T-helper 9 cell (primary cell): ENCODE data around the gene PARD3.
"Not testable (repeated sequence)": the region's sequence is repeated elsewhere in the genome, so short reads cannot be mapped to it uniquely, and the experiment has no call there.

Experiments
- DNase-seq: peaks from one replicate; pipeline ENCODE4 v3.0.0-alpha.2; 2020

The PARD3 gene

DNA sequence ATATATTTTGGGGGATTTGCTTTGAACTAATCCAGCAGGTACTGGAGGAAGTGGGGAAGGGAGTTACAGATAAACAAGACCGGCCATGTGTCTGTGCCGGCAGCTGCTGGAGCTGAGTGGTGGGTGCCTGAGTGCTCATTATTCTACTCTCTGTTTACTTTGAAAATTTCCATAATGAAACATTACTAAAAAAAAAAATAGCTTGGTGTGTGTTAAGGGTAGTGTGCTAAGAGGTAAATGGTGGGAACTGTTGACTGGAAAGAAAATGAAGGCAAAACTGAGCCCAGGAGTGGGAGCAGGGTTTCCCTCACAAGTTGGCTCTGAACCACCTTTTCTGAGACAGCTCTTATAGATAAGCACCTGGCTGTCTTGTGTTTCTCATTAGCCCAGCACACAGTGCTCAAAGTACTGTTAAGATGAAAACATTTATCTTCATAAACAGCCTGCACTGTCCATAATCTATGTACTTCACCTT lies 50.6 kb downstream of the PARD3 start:
- DNase-seq, result no peak

DNA sequence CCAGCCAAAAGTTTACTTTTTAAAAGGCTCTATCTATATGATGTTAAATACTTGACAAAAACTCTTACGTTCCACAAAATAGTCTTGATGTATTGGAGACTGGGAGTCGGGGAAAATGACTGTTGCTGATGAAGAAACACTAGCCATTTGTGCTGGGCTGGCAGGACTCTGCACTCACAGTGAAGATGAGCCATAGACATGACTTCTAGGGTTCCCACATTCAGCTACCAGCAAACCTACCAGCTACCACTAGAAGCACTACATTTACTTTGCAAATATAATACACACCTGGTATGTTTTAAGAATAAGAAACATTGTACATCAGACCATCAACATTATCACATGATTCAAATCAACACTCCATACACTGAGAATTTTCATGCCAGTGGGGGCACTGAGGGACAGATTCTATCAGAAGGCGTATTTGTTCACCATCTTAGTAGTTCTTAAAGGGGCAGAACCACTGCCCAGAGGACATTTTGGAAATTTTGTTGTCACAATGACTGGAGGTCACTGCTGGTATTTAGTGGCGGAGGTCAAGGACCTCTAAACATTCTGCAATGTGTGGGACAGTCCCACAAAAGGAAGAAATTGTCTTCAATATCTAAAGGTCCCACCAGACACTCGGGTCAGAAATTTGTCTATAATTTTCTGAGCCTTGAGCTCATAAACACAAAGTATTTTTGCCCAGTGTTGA lies 52.3 kb downstream of the PARD3 start:
- no peak for DNase-seq

DNA sequence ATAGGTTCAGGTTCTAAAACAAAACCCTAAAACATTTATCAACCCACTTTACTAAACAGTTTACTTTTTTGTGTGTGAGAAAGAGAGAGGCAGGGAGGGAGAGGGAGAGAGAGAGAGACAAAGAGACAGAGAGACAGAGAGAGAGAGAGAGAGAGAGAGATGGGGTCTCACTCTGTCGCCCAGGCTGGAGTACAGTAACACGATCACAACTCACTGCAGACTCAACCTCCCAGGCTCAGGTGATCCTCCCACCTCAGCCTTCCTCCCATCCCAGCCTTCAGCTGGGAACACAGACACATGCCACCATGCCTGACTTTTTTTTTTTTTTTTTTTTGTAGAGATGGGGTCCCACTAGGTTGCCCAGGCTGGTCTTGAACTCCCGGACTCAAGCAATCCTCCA lies 52.9 kb downstream of the PARD3 start:
- DNase-seq, result no peak

DNA sequence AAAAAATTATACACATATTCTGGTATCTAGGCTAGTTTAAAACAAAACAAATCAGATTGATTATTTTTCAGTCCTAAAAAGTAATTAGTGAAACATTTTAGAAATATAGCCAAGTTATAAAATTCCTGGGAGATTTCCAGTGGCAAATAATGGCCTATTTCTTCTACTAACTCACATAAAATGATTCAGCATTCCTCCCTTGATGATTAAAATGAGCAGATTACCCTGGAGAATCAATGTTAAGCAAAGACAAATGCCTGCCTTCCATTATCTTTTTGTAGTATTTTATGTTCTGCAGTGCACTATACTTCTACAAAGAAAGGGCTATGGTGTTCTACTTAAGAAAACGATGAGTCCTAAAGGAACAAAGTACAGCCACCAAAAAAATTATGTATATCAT lies 53.6 kb downstream of the PARD3 start:
- DNase-seq, result no peak

DNA sequence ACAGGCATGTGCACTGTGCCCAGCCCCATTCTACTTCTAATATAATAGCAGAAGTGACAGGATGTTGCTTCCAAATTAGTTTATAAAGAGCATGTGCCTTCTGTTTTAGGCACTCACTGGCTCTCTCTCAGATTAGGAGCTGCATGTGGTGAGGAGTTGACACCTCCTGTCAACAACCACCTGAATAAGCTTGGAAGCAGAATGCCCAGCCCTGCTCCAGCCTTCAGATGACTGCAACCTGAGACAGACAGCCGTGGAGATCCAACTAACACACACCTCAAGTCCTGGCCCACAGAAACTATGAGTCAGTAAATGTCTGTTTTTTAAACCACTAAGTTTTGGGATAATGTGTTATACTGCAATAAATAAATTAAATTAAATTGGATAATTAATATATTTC lies 54.5 kb downstream of the PARD3 start:
- DNase-seq, result no peak

DNA sequence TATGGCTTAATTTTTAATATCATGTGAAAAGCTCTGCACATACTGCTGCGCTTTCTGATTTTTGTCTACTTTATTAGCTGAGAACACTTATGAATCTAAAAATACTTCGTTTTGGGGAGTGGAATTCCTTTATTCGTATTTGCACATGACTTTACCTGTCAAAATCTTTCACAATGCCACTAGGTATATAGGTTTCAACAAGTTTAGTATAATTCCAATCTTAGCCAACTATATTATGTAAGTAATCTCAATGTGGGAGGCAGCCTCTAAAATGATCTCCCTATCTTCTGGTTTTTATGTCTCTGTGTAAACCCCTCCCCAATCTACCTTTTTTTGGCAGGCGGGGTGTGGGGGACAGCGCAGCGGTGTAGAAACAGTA lies 55.3 kb downstream of the PARD3 start:
- DNase-seq, result no peak

DNA sequence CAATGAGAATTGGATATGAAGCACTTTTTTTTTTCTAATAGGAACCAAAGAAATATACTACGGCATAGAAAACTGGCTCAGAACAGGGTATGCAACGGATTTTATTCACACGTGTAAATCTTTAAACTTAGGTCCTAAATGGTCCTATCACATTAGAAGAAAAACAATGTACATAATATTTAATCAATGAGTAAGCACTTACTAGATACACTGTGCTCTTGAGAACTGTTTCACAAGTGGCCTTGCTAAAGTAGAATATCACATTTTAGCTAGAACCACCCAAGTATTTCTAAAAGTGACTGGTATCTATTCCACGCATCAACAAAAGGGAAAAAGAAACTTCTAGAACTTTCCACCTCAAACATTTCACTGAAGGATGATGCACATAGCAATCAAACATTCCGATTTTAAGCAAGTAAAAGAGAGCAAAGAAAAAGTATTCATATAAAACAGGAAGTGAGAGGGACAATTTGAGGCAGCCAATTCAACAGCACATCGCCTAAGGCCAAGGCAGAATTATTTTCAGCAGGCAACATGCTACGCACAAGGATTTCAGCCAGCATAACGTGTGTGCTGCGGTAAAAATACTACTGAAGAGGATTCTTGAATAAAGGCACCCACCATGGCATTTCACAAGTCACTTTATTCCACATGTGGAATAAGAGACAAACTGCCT lies 55.8 kb downstream of the PARD3 start:
- DNase-seq, result no peak

DNA sequence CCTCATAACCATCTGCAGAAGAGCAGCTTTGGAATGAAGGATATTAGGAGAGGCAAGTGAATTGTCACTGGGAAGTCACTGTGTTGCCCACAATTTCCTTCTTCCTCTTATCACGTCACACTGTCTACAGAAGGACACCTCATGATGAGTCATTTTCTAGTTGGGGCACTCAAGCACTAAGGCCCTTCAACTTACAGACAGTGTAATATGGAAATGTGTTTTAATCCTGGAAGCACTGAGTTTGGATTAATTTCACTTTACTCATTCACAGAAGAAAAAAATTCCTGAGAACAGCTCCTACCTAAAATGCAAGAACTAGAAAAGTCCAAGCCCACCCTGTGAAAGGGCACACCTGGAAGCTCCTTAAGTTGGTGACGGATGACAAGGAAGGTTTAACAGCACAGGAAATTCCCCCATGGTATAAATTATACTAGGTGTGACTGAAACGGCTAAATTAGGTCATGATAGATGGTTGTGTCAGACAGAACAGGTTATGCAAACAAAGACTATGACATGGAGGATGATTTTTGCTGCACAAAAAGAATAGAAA lies 56.6 kb downstream of the PARD3 start:
- DNase-seq, result no peak

DNA sequence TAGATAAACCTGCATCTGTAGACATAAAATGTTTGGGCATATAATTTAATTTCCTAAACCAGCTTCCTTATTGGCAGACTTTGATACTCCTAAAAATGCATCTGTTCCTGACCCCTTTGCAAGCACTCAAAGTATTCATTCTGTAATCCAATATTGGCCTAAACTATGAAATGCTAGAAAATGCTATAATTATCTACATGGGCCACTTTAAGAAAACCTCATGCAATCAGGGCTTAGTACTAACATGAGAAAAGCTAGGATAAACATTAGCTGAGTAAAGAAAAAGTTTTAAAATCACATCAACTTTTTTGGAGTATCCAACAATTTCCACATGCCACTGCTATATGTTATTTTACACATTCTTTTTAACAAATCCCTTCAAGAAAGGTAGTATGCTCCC lies 57.2 kb downstream of the PARD3 start:
- no peak for DNase-seq

DNA sequence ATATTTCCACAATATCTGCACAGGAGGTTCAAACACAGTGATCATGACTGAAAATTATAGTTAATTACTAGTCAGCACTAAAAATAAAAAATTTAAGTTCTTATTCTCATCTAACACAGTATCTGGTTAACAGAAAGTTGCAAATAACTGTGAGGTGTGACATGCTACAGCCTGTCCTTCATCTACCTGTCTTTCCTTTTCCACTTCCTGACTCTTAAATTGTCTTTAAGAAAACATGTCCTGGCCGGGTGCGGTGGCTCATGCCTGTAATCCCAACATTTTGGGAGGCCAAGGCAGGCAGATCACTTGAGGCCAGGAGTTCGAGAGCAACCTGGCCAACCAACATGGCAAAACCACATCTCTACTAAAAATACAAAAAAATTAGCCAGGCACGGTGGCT lies 57.9 kb downstream of the PARD3 start:
- DNase-seq, result not testable (repeated sequence)

DNA sequence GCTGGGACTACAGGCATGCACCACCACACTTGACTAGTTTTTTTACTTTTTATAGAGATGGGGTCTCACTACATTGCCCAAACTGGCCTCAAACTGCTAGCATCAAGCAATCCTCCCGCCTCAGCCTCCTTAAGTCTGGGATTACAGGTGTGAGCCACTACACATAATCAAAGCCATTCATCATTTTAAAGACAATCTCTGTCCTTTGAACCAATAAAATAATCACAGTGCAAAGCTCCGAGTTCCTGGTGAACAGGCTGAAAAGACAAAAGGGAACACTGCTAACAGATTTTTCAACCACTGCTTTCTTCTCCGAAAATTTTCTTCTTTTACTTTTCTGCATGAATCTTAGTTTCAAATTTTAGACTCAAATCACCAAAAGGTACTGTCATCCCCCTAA lies 58.5 kb downstream of the PARD3 start:
- no peak for DNase-seq

DNA sequence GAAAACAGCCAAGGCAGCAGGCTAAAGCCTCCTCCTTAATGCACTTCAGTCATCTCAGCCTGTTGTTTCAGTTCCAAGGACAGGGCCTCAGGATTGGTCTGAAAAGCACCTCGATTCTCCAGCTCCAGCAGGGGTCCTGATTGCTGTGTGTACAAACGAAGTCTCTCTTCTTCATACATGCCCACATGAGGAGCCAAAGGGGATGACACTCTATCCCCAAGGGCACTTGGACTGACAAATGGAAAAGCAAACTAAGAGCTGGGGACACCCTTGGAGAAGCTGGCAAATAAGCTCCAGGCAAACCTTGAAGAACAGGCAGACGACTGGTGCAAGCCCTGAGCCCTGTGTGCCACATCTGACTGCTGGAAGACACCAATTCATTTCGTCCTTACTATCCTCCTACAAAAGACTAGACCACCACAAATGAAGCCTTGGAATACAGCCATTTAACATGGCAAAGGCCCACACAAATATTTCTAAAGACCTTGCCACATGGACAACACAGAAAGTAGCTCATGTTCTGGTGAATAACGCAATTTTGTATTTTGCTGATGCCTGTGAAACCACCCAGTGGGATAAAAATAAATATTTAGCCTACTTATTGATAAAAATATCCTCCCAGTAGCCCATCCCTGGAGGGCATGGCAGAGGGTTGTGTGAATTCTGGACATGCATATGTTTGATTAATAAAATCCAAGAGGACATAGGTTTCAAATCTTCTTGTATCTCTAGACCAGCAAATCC lies 61.9 kb downstream of the PARD3 start:
- no peak for DNase-seq

DNA sequence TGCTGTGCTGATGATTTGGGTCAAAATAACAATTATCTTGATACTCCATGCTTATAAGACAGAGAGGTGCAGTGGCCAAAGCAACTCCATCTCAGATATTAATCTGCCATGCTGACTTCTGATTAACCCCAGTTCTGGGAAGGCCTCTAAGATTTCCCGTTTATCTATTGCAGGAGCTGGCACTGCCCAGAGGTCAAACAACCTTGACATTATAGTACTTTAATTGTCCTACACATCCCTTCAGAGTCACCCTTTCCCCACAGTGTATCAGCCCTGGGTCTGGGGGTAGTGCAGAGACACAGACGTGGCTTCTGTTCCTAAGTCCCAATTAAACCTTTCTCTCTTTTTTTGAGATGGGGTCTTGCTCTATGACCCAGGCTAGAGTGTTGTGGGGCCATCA lies 63.8 kb downstream of the PARD3 start:
- DNase-seq, result no peak

DNA sequence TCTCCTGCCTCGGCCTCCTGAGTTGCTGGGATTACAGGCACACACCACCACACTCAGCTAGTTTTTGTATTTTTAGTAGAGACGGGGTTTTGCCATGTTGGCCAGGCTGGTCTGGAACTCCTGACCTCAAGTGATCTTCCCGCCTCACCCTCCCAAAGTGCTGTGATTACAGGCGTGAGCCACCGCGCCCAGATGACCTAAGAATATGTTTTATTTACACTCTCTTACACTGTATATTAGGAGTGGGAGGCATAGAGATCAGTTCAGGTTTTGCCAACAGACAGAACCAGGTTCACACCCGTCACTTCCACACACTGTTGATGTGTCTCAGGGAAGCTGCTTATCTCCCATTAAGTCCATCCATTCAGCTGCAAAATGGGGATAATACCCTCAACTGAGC lies 64.3 kb downstream of the PARD3 start:
- not testable (repeated sequence) for DNase-seq

DNA sequence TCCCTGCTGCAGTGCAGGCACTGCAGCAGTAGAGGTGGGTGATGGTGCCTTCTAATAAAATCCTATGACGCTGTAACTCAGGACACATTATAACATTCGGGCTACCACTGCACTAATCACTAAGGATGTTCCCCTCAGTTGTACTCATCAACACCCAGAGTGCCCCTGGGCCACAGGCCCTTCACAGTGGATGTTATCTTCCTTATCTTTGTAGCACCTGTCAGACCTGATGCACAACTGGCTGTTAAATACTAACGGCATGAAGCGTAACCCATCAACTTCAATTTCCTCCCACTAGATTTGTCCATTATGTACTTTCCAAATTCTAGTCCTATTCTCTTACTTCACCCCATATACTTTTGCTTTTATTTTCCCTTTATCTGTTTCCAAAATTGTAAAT lies 66.3 kb downstream of the PARD3 start:
- DNase-seq, result no peak

DNA sequence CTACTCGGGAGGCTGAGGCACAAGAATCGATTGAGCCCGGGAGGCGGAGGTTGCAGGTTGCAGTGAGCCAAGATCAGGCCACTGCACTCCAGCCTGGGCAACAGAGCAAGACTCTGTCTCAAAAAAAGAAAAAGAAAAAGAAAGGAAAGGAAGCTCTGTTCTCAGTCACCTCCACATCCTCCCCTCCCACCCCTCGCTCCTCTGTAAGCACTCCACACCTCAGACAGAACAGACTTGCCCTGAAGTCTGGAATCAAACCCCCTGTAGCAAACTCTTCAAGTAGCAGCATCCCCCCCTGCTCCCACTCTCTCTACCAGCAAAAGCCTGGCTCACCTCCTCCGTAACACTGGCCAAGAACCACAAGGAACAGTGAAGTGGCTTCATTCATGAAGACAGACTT lies 66.7 kb downstream of the PARD3 start:
- no peak for DNase-seq

DNA sequence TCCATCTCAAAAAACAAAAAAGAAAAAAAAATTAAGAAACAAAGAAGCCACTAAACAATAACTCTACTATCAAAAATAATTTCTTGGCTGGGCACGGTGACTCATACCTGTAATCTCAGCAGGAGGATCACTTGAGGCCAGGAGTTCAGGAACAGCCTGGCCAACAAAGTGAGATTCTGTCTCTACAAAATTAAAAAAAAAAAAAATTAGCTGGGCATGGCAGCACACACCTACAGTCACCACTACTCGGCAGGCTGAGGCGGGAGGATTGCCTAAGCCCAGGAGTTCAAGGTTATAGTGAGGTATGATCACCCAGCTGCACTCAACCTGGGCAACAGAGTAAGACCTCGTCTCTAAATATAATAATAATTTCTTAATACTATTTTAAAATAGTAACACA lies 69.0 kb downstream of the PARD3 start:
- DNase-seq, result no peak

DNA sequence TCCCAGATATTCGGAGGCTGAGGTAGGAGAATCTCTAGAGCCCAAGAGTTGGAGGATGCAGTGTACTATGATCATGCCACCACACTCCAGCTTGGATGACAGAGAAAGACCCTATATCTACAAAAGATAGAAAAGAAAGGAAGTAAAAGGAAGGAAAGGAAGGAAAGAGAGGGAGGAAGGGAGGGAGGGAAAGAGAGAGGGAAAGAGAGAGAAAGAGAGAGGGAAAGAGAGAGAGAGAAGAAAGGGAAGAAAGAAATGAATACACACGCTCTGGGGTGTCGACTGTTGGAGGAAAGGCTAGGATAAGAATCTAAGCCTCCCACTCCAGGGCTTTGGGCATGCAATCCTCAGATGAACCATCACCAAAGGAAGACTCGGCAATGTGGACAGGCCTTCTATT lies 69.9 kb downstream of the PARD3 start:
- no peak for DNase-seq

DNA sequence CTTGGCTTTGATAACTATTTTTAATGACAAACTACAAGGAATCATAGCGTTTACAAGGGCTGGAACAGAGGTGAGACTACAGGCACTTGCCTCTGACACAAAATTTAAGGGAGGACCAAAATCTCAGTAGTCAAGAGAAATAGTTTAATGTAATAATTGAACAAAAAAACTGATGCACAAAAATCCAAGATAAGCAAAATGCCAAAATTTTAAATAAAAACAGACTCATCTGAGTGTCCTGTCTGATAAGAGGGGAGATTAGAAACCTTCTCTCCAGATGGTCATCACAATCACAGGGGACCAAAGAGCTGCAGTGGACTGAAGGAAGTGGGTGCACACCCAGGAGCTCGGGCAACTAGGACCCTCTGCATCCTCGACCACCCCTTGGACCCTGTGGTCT lies 70.5 kb downstream of the PARD3 start:
- no peak for DNase-seq

DNA sequence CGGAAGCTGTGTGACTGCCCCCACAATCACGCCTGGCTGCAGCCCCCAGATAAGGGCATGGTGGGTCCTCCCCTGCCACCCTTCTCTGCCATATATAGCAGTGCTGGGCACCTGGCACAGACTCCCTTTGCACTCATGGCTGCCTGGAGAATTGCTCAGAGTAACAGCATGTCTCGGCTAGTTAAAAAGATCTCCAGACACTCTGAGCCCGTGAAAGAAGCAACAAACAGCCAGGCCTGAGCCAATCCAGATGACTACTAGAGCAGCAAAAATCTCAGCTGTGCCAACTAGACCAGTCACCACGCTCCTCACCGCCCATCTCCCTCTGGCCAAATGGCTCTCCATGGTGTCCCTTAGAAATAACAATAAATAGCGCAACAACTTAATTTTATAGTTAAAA lies 71.3 kb downstream of the PARD3 start:
- DNase-seq, result no peak

DNA sequence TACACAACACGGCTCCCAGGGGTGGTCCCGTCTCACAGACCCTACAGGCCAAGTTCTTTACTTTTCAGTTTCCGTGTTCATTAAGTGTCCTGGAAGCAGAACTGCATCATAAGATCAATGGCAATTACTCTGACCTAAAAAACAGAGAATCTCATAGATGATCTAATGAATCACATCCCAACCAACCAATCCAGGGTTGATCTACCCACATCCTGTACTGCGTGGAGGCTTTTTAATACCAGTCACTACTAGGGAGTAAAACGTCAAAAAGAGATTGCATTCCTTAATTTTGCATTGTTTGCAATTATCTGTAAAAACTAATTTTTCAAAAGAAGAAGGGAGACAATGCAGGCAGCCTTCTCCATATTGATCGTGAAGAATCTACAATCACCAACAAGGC lies 72.6 kb downstream of the PARD3 start:
- no peak for DNase-seq

DNA sequence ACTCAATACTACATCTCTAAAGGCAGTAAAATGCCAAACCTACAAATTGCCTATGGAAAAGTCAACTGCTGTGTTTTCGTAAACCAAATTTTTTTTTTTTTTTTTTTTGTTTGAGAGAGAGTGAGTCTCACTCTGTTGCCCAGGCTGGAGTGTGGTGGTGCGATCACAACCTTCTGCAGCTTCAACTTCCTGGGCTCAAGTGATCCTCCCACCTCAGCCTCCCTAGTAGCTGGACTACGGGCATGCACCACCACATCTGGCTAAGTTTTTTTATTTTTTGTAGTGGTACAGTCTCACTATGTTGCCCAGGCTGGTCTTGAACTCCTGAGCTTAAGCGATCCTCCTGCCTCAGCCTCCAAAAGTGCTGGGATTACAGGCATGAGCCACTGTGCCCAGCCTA lies 74.0 kb downstream of the PARD3 start:
- DNase-seq, result not testable (repeated sequence)

DNA sequence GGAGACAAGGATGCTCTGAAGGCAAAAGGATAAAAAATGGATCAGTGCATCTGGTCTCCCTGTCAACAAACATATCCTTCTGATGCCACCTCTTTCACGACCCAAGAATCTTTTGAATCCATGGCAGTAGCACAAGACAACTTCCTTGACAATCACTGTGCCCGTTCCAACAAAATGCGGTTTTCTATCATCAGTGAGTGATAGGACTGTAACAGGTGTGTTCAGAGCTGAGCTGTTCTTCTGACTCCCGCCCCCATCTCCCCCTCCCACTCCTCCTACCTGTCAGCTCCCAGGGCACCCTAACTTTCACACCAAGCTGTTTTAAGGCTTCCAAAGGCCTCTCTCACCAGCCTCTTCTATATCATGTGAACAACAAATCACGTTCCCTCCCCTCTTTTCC lies 74.8 kb downstream of the PARD3 start:
- no peak for DNase-seq

DNA sequence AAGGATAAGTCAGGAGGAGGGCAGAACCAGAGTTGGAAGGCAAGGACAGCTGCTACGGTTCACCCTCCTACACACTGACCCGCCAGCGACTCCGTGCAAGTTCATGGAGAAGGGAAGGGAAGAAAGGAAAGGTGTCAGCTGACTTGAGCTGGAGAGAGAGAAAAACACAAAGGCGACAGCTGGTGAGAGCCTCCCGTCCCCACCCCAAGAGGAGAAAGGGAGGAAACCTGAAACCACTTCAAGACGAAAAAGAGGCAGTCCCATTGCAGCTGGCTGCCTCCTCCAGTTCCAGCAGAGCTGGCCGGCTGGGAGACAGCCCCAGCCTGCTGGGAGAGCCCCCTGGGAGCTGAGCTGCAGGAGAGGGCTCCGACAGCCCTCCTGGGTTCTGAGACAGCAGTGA lies 75.2 kb downstream of the PARD3 start:
- no peak for DNase-seq
